WERI-Rb-1 (cell line): Measurements from ENCODE around the gene TIMP4.

ENCODE experiments used
- DNase-seq: peaks from one replicate; pipeline ENCODE4 v3.0.0-alpha.2; 2020
- H3K27ac ChIP-seq: fragments of 250-450 bp; sonication (Bioruptor Pico); 2 replicates; pipeline ENCODE4 v1.5.1; 2020; ENCODE audit warnings: mild to moderate bottlenecking, moderate library complexity
- H3K27me3 ChIP-seq: fragments of 250-450 bp; sonication (Bioruptor Pico); 2 replicates; pipeline ENCODE4 v1.5.1; 2021; ENCODE audit warnings: mild to moderate bottlenecking, low read depth, moderate library complexity; ENCODE audit not compliant: insufficient read depth, severe bottlenecking
- H3K36me3 ChIP-seq: fragments of 250-450 bp; sonication (Bioruptor Pico); 2 replicates; pipeline ENCODE4 v1.5.1; 2020; ENCODE audit warnings: mild to moderate bottlenecking, moderate library complexity
- H3K4me3 ChIP-seq: 2 replicates; pipeline ENCODE4 v1.5.1; 2011; ENCODE audit warnings: low read depth, mild to moderate bottlenecking, control low read depth, low read length
- H3K9me3 ChIP-seq: fragments of 250-450 bp; sonication (Bioruptor Pico); 2 replicates; pipeline ENCODE4 v1.5.1; 2021; ENCODE audit warnings: mild to moderate bottlenecking, moderate library complexity; ENCODE audit not compliant: severe bottlenecking
- CTCF ChIP-seq: IDR thresholded peaks from 2 replicates; pipeline ENCODE4 v1.5.1; 2011; ENCODE audit warnings: low read depth, mild to moderate bottlenecking, control low read depth, inconsistent platforms, low read length

The TIMP4 gene

GRCh38 chr3:12147049-12147780 is 11.5 kb downstream of the TIMP4 start:
- Histone ChIP-seq H3K36me3 (no peaks in the 10 kb centered on the region), H3K27me3 (no peaks in the 10 kb centered on the region), H3K4me3 (no peak overlapping the region), H3K9me3 (no peaks in the 10 kb centered on the region), H3K27ac (no peak overlapping the region)
- TF ChIP-seq CTCF, result no peak
- DNase-seq, result no peak

- no peaks in the 10 kb centered on the region for H3K27me3 ChIP-seq
- no peaks in the 10 kb centered on the region for H3K9me3 ChIP-seq
- no peak overlapping the region for H3K27ac ChIP-seq
- no peak for DNase-seq
- H3K4me3 ChIP-seq, result no peak overlapping the region
- no peak for TF ChIP-seq CTCF
- H3K36me3 ChIP-seq, result no peaks in the 10 kb centered on the region
Measured at GRCh38 chr3:12143949-12144504, 14.7 kb downstream of the TIMP4 start.

- Histone ChIP-seq H3K9me3 (no peaks in the 10 kb centered on the region), H3K4me3 (no peak overlapping the region), H3K27me3 (no peaks in the 10 kb centered on the region), H3K36me3 (no peaks in the 10 kb centered on the region), H3K27ac (no peak overlapping the region)
- no peak for TF ChIP-seq CTCF
- DNase-seq, result no peak
Measured at GRCh38 chr3:12142476-12142875, 16.2 kb downstream of the TIMP4 start.

- Histone ChIP-seq H3K4me3 (no peak overlapping the region), H3K9me3 (no peaks in the 10 kb centered on the region), H3K27me3 (no peaks in the 10 kb centered on the region), H3K36me3 (no peaks in the 10 kb centered on the region), H3K27ac (no peak overlapping the region)
- no peak for TF ChIP-seq CTCF
- DNase-seq, result no peak
Measured at GRCh38 chr3:12141350-12141749, 17.4 kb downstream of the TIMP4 start.

GRCh38 chr3:12139111-12139511 is 19.6 kb downstream of the TIMP4 start:
- peak; percentile 71 for TF ChIP-seq CTCF
- H3K9me3 ChIP-seq, result no peaks in the 10 kb centered on the region
- no peaks in the 10 kb centered on the region for H3K36me3 ChIP-seq
- no peaks in the 10 kb centered on the region for H3K27me3 ChIP-seq
- H3K4me3 ChIP-seq, result no peak overlapping the region
- peak; percentile 41 for DNase-seq
- H3K27ac ChIP-seq, result no peak overlapping the region

- H3K27ac ChIP-seq, result no peak overlapping the region
- H3K36me3 ChIP-seq, result no peaks in the 10 kb centered on the region
- peak; percentile 30 for DNase-seq
- H3K27me3 ChIP-seq, result no peaks in the 10 kb centered on the region
- TF ChIP-seq CTCF, result peak; percentile 52
- H3K9me3 ChIP-seq, result no peaks in the 10 kb centered on the region
- no peak overlapping the region for H3K4me3 ChIP-seq
Measured at GRCh38 chr3:12138044-12138443, 20.7 kb downstream of the TIMP4 start.
